Suprapubic skin (tissue), 4 donors: ENCODE data around the gene C2CD4D.

Source experiments
- CTCF ChIP-seq, 2 donors: fragments of 200-600 bp in 1 of 2; fragments of 450-650 bp in 1 of 2; sonication (generic) in 1 of 2; IDR thresholded peaks; one replicate each; pipeline ENCODE4 v1.5.1; 2016 to 2019; ENCODE audit warnings: antibody characterized with exemption in 2 of 2, mild to moderate bottlenecking in 1 of 2, moderate library complexity in 1 of 2
- EP300 ChIP-seq: sonication (generic); formaldehyde crosslinking; IDR thresholded peaks from one replicate; pipeline ENCODE4 v1.6.1; 2017; ENCODE audit warnings: antibody characterized with exemption
- POLR2A ChIP-seq, 2 donors: fragments of 450-650 bp; IDR thresholded peaks; one replicate each; pipeline ENCODE4 v1.6.1; 2017; ENCODE audit warnings: antibody characterized with exemption in 2 of 2, mild to moderate bottlenecking in 2 of 2, moderate library complexity in 2 of 2
- POLR2AphosphoS5 ChIP-seq, 3 donors: sonication (generic); formaldehyde crosslinking; IDR thresholded peaks; one replicate each; pipeline ENCODE4 v1.6.1; 2017; ENCODE audit warnings: antibody characterized with exemption in 3 of 3

- TF ChIP-seq CTCF (IDR thresholded peaks at IDR 0.05) (no peak), EP300 (no peak), POLR2AphosphoS5 (IDR thresholded peaks at IDR 0.05) (no peak), POLR2A (IDR thresholded peaks at IDR 0.05) (no peak)
Observed at GRCh38 chr1:151820940-151821339, 18.7 kb downstream of the C2CD4D start.
